Stimulated activated CD8-positive, alpha-beta memory T cell treated with anti-CD3 and anti-CD28 coated beads, Interleukin-7, amount 100 ng/mL, for 48 hours (primary cell): ENCODE measurements around the gene MYO9A.
"Not testable (repeated sequence)": the region's sequence is repeated elsewhere in the genome, so short reads cannot be mapped to it uniquely, and the experiment has no call there.

Experiments used
- DNase-seq, 2 donors: peaks; one replicate each; pipeline ENCODE4 v3.0.0-alpha.2; 2020; ENCODE audit warnings: low read depth in 1 of 2; ENCODE audit errors: extremely low read depth in 1 of 2

The MYO9A gene

DNA sequence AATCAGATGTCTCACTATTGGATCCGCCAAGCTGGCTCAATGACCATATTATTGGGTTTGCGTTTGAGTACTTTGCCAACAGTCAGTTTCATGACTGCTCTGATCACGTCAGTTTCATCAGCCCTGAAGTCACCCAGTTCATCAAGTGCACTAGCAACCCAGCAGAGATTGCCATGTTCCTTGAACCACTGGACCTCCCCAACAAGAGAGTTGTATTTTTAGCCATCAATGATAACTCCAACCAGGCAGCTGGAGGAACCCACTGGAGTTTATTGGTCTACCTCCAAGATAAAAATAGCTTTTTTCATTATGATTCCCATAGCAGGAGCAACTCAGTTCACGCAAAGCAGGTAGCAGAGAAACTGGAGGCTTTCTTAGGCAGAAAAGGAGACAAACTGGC is 21.7 kb upstream of the MYO9A start:
- DNase-seq, result no peak

DNA sequence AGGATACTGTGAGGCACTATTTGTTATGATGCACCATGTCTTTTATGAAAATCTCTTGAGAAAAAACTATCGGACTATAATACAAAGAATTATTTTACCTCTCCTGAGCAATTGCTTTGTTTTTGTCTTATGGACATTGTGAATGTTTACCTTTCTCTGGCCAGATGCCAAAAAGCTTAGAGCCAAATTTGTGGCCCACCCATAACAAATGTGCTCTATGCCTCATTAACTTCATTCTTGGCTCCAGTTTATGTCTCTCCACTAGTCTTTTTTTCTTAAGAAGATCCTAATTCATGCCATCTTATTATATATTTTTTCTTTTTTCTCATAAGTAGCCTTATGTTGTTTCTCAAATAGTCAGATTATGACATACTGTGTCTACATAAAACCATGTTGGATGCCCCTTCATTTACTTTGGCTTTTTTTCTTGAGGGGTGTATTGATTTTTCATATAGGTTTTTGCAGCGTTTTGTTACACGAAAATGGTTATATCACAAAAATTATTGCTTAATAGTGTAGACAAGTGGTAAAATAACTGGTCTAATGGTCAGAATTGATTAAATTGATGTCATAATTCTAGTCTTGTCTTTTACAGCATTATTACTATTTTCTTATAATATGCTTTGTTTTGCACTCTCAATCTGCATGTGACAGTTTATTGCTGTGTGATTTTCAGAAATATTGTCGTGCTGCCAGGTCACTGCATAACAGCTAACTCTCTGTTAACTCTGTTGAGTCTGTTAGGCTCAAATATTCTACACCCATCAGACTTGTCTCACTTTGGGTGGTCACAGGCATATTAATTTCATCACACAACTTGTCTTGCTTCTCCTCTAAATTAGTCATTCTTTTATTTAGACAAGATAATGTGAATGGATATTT is 18.5 kb upstream of the MYO9A start:
- no peak for DNase-seq

DNA sequence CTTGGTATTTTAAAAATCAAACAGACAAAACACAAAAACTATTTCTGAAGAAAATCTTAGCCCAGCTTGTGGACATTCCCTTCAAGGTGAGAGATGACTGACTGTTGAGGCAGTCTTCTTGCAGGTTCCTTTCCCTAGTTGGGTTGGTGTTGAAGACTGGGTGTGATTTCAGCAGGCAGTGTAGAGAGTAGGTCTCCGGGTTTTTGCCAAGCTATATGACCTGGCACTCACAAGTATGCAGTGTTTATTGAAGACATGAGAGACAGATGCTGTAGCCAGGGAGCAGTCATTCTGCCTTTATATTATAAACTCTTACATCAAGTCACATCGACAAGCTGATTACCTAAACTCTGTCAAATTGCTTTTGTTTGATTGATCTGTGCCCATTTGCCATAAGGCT is 17.8 kb upstream of the MYO9A start:
- no peak for DNase-seq

DNA sequence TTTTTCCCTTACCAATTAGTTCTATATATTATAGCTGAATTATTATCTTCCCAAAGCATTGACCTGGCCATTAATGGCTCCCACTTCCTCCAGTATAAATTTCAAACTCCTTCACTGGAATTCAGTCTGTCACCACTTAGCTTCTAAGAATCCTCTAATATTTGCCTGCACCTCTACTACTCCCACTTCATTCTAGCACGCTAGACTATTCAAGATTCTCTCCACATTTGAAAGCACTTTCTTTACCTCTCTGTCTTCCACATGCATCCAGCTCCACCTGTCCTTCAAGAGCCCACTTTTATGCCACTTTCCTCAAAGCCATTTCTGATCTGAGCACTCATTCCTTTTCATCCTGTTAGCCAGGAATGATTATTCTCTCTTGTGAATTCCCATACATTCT is 15.3 kb upstream of the MYO9A start:
- DNase-seq, result no peak

DNA sequence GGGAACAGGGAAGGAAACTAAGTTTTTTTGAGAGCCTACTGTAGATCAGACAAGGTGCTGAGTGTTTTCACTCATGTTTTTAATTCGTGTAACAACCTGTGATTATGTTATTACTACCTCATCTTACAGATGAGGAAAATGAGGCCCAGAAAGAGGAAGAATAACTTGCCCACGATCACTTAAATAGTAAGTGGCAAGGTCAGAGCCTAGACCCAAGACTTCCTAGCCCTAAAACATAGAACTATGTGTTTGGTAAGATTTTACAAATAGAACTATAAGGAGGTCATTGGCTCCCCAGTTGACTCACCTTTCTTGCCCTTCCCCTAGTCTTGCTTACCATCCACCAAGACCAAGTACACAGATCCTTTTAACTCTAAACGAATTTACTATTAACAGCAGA is 14.0 kb upstream of the MYO9A start:
- no peak for DNase-seq

DNA sequence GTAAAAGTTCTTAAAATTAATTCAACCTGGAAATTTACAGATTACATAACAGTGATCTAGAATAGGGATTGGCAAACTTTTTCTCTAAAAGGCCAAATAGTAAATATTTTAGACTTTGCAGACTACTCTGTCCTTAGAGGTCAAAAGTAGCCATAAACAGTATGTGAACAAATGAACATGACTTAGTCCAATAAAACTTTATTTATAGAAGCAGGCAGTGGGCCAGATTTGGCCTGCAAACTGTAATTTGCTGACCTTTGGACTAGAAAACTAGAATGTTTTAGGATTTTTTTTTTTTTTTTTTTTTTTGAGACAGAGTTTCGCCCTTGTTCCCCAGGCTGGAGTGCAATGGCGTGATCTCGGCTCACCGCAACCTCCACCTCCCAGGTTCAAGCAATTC is 12.3 kb upstream of the MYO9A start:
- DNase-seq, result no peak

DNA sequence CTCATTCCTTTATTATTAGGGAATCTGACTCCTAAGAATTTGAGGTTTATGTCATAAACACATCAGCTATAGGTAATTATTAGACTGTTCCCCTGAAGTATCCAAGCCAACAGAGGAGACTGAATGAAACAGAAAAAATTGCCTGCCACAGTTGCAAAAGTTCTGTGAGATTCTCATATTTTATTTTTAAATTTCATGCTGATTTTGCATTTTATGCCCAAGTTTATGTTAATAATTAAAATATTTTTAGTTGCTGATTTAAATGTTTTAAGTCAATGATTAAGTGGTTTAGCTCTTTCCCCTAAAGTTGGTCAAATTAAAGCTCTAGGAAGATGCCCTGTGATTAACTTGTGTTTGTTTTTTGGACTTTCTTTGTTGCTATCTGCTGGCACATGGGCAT is 10.4 kb upstream of the MYO9A start:
- DNase-seq, result no peak

DNA sequence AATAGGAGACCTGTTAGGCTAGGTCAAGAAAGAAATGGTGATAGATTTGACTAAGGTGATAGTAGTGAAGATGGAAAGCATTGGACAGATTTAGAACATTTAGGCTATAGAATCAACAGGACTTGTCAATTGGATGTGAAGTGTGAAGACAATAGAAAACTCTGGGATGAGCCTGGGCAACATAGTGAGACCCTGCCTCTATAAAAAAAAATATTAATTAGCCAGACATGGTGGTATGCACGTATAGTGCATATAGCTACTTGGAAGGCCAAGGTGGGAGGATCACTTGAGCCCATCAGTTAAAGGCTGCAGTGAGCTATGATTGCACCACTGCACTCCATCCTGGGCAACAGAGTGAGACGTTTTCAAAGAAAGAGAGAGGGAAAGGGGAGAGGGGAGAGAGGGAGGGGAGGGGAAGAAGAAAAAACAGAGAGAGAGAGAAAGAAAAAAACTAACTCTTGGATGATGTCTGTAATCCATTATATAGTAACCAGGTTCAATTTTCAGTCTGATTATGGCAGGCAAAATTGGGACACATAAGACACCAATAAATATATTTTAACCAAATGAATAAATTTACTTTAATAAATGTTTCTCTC is 9.9 kb upstream of the MYO9A start:
- DNase-seq, result no peak

DNA sequence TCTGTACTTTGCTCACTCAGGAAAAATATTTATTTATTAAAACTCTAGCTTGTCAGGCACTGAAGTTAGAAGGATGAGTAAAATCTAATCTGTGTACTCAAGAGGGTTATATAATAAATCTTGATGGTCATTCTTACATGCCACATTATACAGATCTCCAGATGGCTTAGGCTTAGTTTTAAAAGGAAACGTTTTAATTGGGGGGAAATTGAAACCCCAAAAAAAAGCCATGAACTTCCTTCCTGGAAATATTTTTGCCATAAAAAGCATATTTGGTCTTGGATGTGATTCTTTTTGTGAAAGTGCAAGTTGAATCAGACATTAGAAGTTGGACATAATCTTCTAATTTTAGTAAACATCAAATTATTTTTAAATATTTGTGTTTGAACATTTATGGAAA is 6.3 kb upstream of the MYO9A start:
- no peak for DNase-seq

DNA sequence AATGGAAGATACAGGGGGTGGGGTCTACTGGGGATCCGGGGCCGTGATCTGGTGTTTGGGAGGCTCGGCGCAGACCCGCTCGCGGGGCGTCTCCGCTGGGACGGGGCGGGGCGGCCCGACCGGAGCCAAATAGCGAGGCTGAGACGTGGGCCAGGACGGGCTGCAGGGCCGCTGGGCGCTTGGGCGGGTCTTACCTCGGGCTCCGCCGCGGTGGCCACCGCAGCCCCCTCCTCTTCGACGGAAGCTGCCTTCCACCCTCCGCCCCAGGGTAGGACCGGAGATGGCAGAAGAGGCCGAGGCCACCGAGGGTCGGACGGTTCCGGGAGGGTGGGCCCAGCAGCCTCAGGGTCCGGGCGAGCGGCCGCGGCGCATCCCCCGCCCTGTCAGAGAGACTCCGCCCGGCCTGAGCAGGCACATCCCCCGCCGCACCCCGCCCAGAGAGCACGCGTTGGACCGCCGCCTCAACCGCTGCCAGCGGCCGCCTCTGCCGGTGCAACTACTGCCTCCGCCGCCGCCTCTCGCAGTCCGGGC is 399 bp downstream of the MYO9A start:
- DNase-seq, result peak; percentile 69

DNA sequence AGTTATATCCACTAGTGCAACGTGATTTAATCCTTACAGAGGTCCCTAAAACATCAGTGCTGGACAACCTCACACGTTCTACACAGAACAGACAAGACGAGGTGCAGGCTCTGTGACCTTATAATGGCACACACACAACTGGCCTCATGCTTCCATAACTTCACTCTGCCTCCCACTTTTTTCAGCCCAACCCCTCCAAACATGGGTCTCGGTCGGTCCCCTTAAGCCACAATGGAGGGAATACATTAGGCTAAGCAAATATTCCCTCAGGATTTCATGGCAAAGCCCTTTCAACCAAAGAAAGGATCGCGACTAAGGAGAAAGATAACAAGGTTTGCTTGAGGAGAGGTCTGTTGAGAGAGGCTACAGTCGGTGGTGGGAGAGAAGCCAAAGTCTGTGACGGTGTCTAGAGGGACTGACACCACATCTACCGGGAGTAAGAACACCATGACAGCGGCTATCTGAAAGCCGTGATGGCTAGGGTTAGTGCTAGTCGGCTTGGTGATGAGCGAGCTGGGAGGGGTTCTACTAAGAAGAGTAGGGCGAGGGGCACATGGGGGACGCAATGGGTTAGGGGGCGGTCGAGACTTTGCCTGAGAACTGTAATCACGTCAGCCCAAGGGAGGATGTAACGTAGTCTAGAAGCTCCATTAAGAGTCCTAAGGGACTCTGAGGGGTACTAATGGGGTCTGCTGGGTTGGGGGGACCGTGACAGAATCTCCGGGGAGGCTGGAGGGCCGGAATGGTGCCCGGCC is 1.0 kb downstream of the MYO9A start:
- DNase-seq, result no peak

DNA sequence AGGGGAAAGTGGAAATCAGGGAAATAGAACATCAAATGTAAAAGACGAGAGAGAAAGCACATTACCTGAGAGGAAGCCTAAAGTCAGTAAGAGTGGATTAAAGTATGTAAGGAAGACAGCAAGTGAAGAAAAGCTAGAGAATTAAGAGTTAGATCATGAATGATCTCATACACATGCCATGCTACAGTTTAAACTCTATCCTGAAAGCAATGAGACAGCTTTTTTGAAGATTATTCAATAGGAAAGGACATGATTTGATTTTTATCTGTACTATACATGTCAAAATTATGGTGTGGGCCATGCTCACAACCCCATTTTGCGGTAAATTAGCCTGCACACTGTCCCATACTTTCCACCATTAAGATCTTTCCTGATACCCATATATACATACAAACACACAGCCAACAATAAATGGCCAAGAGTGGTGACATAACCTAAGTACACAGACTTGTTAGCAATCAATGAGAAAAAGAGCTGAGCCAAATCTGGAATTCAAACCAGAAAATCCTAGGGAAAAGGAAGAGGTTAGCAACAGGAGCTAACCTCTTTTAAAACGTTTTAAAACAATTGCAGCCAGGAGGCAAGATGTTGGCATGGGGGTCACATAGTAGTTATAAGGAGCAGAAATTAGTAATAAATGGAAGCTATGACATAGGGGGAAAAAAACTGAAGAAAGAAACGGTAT is 4.5 kb downstream of the MYO9A start:
- DNase-seq, result no peak

DNA sequence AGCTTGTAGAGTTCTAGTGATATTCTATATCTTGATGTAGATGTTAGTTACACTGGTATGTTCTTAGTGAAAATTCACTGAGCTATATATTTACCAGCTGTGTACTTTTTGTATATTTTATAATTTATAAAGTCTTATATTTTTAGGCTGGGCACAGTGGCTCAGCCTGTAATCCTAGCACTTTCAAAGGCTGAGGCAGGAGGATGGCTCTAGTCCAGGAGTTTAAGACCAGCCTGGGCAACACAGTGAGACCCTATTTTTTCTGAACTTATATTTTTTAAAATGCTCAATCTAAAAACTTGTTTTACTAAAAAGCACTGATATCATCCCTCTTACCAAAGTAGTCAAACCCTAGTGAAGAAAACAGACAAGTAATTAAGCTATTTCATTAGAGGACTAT is 5.1 kb downstream of the MYO9A start:
- DNase-seq, result no peak

DNA sequence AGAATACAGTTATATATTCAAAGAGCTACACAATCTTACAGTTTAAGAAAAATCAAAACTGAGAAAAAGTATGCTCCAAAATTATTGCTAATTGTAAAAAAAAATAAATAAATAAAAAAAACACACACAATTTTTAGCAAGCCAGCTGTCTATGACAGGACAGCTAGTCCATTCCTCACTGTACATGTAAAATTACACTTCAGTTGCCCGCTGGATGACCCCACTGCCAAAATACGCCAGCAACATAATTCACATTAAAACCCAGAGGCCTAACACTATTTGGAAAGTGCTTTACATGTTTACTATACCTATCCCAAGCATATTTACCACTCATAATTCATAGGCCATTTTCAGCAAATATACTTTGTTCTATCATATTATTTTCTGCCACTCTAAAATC is 5.8 kb downstream of the MYO9A start:
- DNase-seq, result no peak

DNA sequence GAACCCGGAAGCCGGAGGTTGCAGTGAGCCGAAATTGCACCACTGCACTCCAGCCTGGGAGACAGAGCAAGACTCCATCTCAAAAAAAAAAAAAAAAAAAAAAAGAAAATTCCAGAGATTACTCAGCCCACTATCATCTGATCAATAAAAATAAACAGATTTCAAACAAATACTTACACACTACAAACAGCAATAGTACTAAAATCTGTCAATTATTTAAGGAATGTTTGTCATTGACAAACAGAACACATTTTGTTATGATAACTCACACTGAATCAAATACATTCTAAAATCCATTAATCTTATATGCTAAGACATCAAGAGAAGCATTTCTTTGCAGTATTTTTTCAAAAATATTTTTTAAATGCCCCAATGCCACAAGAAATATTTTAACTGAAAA is 7.6 kb downstream of the MYO9A start:
- no peak for DNase-seq

DNA sequence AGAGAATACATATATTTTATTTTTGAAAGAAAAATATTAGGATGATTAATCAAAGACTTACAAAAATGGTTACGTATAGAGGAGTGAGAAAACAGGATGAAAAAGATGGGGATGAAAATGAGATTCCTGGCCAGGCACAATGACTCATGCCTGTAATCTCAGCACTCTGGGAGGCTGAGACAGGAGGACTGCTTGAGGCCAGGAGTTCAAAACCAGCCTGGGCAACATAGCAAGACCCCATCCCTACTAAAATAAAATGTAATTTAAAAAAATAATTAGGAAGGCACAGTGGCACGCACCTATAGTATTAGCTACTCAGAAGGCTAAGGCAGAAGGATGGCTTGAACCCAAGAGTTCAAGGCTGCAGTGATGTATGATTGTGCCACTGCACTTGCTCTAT is 11.9 kb downstream of the MYO9A start:
- DNase-seq, result no peak

DNA sequence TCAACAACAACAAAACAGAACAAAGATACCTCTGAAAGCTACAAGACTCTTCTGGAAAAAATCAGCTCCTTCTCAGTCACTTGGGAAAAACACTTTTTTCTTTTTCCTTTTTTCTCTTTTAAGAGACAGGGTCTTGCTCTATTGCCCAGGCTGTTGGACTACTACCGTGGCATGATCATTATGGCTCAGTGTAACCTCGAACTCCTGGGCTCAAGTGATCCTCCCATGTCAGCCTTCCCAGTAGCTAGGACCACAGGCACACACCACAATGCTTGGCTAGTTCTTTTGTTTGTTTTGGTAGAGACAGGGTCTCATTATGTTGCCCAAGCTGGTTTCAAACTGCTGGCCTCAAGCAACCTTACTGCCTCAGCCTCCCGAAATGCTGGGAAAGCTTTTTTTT is 12.8 kb downstream of the MYO9A start:
- DNase-seq, result no peak

DNA sequence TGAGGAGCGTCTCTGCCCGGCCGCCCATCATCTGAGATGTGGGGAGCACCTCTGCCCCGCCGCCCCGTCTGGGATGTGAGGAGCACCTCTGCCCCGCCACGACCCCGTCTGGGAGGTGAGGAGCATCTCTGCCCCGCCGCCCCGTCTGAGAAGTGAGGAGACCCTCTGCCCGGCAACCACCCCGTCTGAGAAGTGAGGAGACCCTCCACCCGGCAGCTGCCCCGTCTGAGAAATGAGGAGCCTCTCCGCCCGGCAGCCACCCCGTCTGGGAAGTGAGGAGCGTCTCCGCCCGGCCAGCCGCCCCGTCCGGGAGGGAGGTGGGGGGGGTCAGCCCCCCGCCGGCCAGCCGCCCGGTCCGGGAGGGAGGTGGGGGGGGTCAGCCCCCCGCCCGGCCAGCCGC is 17.4 kb downstream of the MYO9A start:
- not testable (repeated sequence) for DNase-seq

DNA sequence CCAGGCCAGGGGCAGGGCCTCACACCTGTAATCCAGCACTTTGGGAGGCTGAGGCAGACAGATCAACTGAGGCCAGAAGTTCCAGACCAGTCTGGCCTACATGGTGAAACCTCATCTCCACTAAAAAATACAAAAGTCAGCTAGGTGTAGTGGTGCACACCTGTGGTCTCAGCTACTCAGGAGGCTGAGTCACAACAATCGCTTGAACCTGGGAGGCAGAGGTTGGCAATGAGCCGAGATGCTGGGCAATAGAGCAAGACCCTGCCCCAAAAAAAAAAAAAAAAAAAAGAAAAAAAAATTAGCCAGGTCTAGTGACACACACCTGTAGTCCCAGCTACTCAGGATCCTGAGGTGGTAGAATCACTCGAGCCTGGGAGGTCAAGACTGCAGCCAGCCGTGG is 18.8 kb downstream of the MYO9A start:
- no peak for DNase-seq

DNA sequence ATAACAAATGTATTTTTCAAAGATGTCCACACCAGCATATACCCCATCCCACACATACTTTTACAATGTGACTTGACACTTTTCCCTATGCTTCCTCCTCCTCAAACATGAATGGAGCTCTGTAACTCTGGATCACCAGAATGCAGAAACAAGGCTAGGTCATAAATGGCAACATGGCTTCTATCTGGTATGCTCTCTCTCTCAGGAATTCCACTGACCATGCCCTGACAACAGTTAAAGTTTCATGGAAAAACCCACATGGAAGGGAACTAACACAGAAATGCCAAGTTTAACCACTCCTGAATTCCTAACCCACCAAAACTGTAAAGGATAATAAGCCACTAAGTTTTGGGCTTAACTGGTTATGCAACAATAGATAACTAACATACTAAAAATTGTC is 19.9 kb downstream of the MYO9A start:
- no peak for DNase-seq

DNA sequence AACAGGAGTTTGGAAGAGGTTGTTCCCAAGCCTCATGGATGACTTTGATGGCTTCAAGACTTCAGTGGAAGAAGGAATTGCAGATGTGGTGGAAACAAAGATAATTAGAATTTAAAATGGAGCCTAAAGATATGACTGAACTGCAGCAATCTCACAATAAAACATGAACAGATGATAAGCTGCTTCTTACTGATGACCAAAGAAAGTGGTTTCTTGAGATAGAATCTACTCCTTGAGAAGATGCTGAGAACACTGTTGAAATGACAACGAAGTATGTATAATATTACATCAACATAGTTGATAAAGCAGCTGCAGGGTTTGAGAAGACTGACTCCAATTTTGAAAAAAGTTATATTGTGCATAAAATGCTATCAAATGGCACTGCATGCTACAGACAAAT is 21.2 kb downstream of the MYO9A start:
- no peak for DNase-seq
